ENCODE data around the gene RETREG1. TPM values are rescaled to one million over a fixed set of nuclear protein-coding genes. Genes with fewer than 3 reads are reported as not detected.
A peak's percentile ranks its signal among the peaks of the same experiment; 100 is the strongest.
"Not testable (repeated sequence)": the region's sequence is repeated elsewhere in the genome, so short reads cannot be mapped to it uniquely, and the experiment has no call there.

The RETREG1 gene
- total RNA-seq, 2 donors from 2014 or later: 102 to 180 TPM

DNA sequence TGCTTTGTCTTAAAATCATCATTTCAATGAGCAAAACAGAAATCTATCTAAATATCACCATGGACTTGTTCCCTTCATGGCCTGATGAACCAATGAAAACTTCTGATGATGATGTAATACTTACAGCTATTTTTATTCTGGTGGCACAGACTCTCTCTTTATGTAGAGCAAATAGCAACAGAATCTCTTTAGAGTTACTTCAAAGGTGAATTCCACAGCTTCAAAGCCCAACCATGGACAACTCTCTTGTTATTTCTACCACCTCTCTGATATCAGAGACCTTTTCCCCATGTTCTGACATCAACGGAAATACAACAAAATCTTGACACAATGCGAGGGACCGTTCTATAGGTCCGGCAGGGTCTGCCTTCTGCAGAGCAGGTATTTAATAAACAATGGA, 70.1 kb downstream of the RETREG1 start:
- Histone ChIP-seq H3K36me3 (no peaks in the 10 kb centered on the region), H3K4me3 (no peak overlapping the region), H3K27ac (peak overlapping the region; percentile 63 to 82), H3K27me3 (no peaks in the 10 kb centered on the region), H3K9me3 (no peaks in the 10 kb centered on the region), H3K4me1 (peaks cover 0 to 23% of the 10 kb centered on the region in 2 donors)
- TF ChIP-seq, protein P1, sequence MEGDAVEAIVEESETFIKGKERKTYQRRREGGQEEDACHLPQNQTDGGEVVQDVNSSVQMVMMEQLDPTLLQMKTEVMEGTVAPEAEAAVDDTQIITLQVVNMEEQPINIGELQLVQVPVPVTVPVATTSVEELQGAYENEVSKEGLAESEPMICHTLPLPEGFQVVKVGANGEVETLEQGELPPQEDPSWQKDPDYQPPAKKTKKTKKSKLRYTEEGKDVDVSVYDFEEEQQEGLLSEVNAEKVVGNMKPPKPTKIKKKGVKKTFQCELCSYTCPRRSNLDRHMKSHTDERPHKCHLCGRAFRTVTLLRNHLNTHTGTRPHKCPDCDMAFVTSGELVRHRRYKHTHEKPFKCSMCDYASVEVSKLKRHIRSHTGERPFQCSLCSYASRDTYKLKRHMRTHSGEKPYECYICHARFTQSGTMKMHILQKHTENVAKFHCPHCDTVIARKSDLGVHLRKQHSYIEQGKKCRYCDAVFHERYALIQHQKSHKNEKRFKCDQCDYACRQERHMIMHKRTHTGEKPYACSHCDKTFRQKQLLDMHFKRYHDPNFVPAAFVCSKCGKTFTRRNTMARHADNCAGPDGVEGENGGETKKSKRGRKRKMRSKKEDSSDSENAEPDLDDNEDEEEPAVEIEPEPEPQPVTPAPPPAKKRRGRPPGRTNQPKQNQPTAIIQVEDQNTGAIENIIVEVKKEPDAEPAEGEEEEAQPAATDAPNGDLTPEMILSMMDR (IDR thresholded peaks at IDR 0.05): no peak
- DNase-seq (ENCODE audit: low spot score): no peak

DNA sequence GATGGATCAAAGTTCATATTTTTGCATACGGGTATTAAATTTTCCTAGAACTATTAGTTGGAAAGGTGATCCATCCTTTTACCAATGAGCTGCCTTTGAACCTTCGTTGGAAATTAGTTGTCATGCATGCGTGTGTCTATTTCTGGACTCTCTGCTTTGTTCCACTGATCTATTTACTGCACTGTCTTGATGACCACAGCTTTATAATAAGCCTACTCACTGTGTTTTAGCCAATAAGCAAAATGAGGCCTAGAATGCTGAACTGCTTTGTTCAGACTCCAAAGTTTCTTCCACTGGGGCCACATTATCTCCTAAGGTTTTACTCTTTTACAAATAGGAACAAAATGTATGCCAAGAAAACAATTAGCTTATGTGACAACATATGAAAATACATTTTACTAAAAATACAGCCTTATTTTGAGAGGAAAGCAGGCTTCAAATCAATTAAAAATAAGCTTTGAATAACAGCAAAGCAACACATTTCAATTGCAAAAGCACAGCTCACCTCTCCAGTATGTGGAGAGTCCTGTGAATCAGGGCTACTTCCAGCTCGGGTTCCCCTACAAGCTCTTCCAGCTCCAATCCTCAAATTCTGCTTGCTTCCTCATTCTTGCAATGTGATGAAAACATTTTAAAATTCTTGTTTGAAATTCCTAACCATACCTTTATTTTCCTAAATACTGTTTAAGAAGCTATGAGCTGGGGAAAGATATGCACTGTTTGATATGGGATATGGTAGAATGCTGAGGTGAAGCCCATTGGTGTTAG, 72.0 kb downstream of the RETREG1 start:
- Histone ChIP-seq H3K4me1 (peaks cover 0 to 35% of the 10 kb centered on the region in 2 donors), H3K27me3 (no peaks in the 10 kb centered on the region), H3K36me3 (no peaks in the 10 kb centered on the region), H3K4me3 (no peak overlapping the region), H3K27ac (peak overlapping the region; percentile 55 to 82), H3K9me3 (no peaks in the 10 kb centered on the region)
- no peak for DNase-seq (ENCODE audit: low spot score)
- TF ChIP-seq, protein P1 (IDR thresholded peaks at IDR 0.05): no peak

DNA sequence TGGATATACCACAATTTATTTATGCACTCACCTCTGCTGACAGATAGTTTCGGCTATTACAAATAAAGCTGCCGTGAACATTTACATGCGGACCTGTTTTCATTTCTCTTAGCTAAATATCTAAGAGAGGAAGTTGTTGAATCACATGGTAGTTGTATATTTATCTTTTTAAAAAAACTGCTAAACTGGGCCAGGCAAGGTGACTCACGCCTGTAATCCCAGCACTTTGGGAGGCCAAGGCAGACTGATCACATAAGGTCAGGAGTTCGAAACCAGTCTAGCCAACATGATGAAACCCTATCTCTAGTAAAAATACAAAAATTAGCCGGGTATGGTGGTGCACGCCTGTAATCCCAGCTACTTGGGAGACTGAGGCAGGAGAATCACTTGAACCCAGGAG, 73.6 kb downstream of the RETREG1 start:
- H3K4me3 ChIP-seq; H3K9me3 ChIP-seq; H3K27me3 ChIP-seq; DNase-seq (ENCODE audit: low spot score); H3K36me3 ChIP-seq; H3K27ac ChIP-seq: not testable (repeated sequence)
- peaks cover 0 to 49% of the 10 kb centered on the region in 2 donors for H3K4me1 ChIP-seq

DNA sequence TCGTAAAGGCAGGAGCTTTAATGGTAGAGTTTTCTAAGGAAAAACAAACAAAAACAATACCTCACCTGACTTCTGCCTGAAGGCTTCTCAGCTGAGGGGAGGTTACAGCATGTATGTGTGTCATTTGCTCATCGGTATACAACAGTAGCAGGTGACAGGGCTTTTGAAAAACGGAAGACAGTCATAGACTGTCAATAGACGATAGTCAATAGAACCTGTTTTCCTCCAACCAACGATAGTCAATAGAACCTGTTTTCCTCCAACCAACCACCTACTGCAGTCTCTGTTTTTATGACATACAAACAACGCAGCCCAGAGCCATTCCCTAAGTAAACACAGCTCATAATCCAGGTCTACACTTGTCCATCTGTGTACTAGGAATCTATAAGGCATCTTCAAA, 74.6 kb downstream of the RETREG1 start:
- no peak overlapping the region for H3K27ac ChIP-seq
- peaks cover 0 to 54% of the 10 kb centered on the region in 2 donors for H3K4me1 ChIP-seq
- no peaks in the 10 kb centered on the region for H3K9me3 ChIP-seq
- DNase-seq (ENCODE audit: low spot score): no peak
- no peaks in the 10 kb centered on the region for H3K36me3 ChIP-seq
- H3K27me3 ChIP-seq: no peaks in the 10 kb centered on the region
- no peak overlapping the region for H3K4me3 ChIP-seq
- TF ChIP-seq, protein P1 (IDR thresholded peaks at IDR 0.05): no peak

- not testable (repeated sequence) for H3K9me3 ChIP-seq; DNase-seq (ENCODE audit: low spot score); H3K4me3 ChIP-seq; H3K27me3 ChIP-seq; H3K36me3 ChIP-seq
- Histone ChIP-seq H3K4me1 (peaks cover 0 to 55% of the 10 kb centered on the region in 2 donors), H3K27ac (peak overlapping the region in 1 of 2 donors; percentile 89)
These were observed 75.2 kb downstream of the RETREG1 start for GRCh38 chr5:16541592-16541991.

DNA sequence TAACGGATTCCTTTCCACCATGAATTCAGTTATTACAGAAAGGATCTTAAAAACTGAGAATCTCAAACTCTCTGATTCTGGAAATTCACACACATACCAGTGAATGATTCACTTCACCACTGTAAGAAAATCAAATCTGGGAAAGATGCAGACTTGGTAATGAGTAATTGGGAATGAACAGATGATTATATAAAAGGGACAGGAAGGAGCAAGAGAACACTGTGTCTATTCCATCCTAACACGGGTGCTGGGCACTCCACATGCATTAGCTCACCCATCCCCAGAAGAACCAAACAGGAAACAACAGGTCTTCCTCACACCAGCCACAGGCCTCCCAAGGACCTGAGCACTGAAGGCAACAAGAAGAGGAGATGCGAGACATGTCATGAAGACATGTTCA, 76.4 kb downstream of the RETREG1 start:
- Histone ChIP-seq H3K27ac (peak overlapping the region; percentile 89 to 91), H3K36me3 (no peaks in the 10 kb centered on the region), H3K27me3 (no peaks in the 10 kb centered on the region), H3K4me1 (peaks cover 0 to 61% of the 10 kb centered on the region in 2 donors), H3K4me3 (no peak overlapping the region), H3K9me3 (no peaks in the 10 kb centered on the region)
- TF ChIP-seq, protein P1 (IDR thresholded peaks at IDR 0.05): no peak
- no peak for DNase-seq (ENCODE audit: low spot score)
